ENCODE results near the gene ATP2B2.

DNA sequence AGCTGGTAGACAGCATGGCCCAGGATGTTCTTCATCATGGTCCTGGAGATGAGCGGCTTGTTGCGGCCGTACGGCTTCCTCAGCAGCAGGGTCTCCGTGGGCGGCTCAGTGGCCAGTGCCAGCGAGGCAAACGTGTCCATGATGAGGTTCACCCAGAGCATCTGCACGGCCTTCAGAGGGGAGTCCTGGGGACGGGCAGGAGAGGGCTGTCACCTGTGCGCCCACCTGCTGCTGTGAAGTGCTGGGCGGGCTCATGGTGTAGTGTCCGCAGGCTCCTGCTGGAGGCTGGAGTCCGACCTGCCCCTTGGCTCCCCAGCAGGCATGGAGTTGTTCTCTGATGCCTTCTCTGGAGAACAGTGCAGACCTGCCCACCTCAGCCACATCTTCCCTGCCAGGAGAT, 162.6 kb downstream of the ATP2B2 start:
- TF ChIP-seq, protein P1, sequence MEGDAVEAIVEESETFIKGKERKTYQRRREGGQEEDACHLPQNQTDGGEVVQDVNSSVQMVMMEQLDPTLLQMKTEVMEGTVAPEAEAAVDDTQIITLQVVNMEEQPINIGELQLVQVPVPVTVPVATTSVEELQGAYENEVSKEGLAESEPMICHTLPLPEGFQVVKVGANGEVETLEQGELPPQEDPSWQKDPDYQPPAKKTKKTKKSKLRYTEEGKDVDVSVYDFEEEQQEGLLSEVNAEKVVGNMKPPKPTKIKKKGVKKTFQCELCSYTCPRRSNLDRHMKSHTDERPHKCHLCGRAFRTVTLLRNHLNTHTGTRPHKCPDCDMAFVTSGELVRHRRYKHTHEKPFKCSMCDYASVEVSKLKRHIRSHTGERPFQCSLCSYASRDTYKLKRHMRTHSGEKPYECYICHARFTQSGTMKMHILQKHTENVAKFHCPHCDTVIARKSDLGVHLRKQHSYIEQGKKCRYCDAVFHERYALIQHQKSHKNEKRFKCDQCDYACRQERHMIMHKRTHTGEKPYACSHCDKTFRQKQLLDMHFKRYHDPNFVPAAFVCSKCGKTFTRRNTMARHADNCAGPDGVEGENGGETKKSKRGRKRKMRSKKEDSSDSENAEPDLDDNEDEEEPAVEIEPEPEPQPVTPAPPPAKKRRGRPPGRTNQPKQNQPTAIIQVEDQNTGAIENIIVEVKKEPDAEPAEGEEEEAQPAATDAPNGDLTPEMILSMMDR (IDR thresholded peaks at IDR 0.05) = no peak
- TF ChIP-seq EZH2 (IDR thresholded peaks at IDR 0.05; ENCODE audit: borderline replicate concordance, insufficient read depth, low read depth, low read length, poor library complexity, severe bottlenecking) = no peak

Data from B cell (primary cell).